ENCODE data around the gene BRINP3.

DNA sequence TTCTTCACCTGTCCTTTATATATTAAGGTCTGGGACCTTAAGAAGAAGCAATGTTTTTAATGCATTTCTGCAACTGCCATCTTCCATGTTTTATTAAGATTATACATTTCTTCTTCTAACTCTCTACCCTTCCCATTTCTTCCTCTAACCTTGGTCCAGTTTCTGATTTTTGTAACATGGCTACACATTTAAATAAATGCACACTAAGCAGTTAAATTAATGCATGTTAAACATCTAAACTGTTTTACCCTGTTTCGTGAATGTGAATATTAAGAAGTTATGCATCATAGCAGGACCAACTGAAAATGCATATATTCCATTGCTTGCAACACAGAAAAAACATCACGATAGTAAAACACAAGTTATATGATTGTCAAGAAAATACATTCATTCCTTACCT lies 3.7 kb downstream of the BRINP3 start:
- TF ChIP-seq POLR2A (IDR thresholded peaks at IDR 0.05; ENCODE audit: low read depth, low read length) (no peak), EZH2 (IDR thresholded peaks at IDR 0.05; ENCODE audit: borderline replicate concordance, low read depth, low read length, severe bottlenecking) (no peak), MYC (IDR thresholded peaks at IDR 0.05; ENCODE audit: low read depth, low read length) (no peak), POLR2AphosphoS5 (IDR thresholded peaks at IDR 0.05; ENCODE audit: insufficient read depth, low read depth, low read length) (no peak), FOS (IDR thresholded peaks at IDR 0.05; ENCODE audit: borderline replicate concordance, insufficient read depth, low read length) (no peak), JUN (IDR thresholded peaks at IDR 0.05; ENCODE audit: borderline replicate concordance, insufficient read depth, insufficient read length, low read depth) (no peak), GATA2 (IDR thresholded peaks at IDR 0.05; ENCODE audit: insufficient read depth, insufficient read length, low read depth, low read length) (no peak)
- TF ChIP-seq, protein P1, sequence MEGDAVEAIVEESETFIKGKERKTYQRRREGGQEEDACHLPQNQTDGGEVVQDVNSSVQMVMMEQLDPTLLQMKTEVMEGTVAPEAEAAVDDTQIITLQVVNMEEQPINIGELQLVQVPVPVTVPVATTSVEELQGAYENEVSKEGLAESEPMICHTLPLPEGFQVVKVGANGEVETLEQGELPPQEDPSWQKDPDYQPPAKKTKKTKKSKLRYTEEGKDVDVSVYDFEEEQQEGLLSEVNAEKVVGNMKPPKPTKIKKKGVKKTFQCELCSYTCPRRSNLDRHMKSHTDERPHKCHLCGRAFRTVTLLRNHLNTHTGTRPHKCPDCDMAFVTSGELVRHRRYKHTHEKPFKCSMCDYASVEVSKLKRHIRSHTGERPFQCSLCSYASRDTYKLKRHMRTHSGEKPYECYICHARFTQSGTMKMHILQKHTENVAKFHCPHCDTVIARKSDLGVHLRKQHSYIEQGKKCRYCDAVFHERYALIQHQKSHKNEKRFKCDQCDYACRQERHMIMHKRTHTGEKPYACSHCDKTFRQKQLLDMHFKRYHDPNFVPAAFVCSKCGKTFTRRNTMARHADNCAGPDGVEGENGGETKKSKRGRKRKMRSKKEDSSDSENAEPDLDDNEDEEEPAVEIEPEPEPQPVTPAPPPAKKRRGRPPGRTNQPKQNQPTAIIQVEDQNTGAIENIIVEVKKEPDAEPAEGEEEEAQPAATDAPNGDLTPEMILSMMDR (IDR thresholded peaks at IDR 0.05; ENCODE audit: extremely low read depth in 1 of 2, insufficient read depth in 1 of 2, low read depth in 1 of 2, low read length in 2 of 2): no peak
- TF ChIP-seq, protein P2, sequence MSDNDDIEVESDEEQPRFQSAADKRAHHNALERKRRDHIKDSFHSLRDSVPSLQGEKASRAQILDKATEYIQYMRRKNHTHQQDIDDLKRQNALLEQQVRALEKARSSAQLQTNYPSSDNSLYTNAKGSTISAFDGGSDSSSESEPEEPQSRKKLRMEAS (IDR thresholded peaks at IDR 0.05; ENCODE audit: insufficient read depth, insufficient read length): no peak

All from endothelial cell of umbilical vein (primary cell).